NCI-H82 treated with DMSO at 0.1 percent for 48 hours (cell line): ENCODE measurements around the gene TSC2.

Source experiments
- DNase-seq: peaks from one replicate; lab custom pipeline; 2025; ENCODE audit not compliant: unreplicated experiment; lab: John Stamatoyannopoulos, UW

TSC2 gene

GRCh38 chr16:2047330-2048115 is at the start of gene TSC2, which contains the start of gene NTHL1:
Gene TSC2, plus strand, starts transcription at chr16:2047985. Its CDS starts 631 bp downstream, at chr16:2048616.
Gene NTHL1, minus strand, starts transcription at chr16:2047834. Its CDS starts 11 bp downstream, at chr16:2047823.
- peak; percentile 83 for DNase-seq

- DNase-seq, result no peak
Measured at GRCh38 chr16:1998360-1998835, 49.4 kb upstream of the TSC2 start.

DNA sequence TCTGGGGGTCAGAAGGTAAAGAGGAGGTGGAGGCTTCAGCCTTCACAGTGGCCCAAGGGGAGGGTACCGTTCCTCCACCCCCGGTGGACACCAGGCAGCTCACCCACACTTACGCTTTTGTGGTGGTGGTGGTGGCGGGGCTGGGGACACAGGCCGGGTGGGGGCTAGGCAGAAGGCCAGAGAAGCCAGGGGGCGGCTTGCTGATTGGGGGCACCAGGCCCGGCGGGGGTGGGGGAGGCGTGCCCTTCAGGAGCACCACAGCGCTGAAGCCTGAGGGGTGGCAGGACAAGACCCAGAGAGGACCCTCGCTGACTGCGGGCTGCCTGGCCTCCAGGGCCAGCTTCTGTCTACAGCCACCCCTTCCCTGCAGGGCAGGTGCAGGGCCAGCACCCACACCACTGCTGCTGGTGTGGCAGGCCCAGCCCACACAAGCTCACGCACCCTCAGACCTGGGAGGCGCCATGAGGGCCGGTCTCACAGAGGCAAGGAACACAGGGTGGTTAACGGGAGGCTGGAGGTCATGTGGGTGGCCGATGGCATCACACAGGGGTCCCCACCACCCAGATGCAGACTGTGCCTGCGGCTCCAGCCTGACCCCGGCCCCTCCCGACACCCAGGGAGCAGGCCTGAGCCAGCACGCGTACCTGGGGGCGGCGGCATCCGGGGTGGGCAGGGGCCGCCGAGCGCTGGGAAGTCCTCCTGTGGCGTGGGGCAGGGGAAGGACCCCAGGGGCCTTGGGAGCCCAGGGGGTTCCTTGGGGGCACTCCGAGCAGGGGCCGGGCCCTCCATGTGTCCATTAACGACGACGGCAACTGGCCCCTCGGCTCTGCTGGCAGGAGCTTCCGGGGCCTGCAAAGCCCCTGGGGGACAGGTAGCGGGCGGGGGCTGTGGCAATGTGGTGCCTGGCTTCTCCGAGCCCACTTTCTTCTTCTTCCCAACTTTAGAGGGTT is 48.7 kb upstream of the TSC2 start:
- DNase-seq, result no peak

DNA sequence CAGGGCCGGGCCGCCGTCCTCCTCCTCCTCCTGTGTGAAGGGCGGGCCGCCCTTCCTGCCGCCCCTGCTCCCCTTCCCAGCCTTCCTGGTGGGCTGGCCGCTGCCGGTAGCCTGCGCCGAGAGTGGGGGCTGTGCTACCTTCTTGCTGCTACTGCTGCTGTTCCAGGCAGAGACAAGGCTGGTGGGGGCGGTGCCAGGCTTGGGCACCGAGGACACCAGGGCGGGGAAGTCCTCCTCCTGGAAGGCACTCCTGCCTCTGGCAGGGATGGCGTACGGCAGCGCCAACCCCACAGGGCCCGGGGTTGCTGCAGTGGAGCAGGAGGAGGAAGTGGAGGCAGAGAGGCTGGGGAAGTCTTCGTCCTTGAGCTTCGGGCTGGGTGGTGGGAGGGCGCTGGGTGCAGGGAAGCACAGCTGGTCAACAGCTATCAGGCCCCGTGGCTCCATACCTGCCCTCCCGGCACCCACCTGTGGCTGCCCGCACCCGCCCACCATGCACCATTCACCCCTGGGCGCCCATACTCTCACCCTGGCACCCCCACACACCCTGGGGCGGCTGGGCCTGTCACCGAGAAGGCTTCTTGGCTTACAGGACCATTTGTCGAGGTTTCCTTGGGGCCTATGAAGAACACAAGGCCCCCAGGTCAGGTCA is 47.8 kb upstream of the TSC2 start:
- no peak for DNase-seq

DNA sequence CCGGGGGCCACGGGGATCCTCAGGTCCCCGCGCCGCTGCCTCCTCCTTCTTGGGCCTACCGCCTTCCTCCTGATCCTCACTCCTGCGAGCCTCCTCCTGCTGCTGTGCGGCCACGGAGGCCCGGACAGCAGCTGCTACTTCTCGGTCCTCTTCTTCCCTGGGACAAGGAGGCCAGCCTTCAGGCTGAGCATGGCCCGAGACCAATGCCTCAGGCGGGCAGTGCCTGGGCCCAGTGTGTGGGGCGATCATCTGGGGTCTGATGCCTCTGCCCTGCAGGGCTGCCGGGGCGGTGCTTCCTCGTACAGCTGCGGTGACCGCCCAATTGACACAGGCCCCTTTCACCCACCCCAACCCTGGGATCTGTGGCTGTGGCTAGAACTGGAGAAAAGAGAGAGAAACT is 46.8 kb upstream of the TSC2 start:
- no peak for DNase-seq

- DNase-seq, result no peak
Measured at GRCh38 chr16:2001456-2002355, 46.1 kb upstream of the TSC2 start.

GRCh38 chr16:2002406-2003230 is 45.2 kb upstream of the TSC2 start:
- DNase-seq, result no peak

GRCh38 chr16:2003231-2003826 is 44.5 kb upstream of the TSC2 start:
- DNase-seq, result no peak

GRCh38 chr16:2003827-2004641 is 43.8 kb upstream of the TSC2 start:
- DNase-seq, result peak; percentile 90

DNA sequence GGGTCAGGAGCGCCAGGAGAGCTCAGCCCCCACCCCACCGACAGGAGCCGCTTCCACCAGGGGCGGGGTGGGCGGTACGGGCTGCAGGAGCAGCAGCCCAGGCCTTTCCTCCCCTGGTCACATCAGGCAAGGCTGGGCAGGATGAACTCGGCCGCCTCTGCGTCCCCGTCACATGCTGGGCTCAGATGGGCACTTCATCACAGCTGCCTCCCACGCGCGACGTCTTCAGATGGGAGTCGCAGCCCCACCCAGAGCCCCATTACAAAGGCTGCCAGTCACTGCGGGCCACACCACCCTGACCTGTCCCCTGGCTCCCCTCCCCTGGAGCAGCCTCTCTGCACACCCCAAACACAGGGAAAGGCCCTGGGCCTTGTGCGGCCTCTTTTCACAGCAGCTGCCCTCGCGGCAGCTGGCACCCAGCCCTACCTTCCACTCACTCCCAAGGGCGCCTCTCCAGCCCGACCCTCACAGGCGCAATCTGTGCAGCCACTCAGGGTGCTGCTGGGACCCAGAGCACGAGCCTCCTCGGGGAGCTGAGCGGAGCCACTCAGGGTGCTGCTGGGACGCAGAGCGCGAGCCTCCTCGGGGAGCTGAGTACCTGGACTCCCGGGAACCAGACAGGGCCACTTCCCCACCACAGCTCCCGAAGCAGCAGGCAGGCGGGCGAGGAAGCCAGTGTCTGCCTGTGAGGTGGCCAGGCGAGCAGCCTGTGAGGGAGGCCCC is 42.8 kb upstream of the TSC2 start:
- DNase-seq, result no peak

DNA sequence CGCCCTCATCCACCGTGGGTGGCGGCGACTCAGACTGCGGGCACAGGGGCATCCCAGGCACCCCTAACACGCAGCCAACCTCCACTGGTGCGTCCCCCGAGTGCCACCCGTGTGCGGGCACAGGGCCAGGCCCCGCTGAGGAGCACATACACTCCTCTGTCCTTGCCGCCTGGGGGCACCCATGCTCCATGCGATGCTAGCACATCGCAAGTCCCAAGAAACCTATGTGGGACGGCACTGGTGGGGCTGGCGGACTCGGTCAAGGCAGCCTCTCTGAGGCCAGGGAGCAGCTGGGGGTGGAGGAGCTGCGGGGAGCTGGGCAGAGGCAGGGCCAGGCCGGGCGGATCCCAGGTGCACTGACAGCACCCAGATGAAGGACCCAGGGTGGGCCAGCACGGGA is 42.1 kb upstream of the TSC2 start:
- DNase-seq, result no peak

DNA sequence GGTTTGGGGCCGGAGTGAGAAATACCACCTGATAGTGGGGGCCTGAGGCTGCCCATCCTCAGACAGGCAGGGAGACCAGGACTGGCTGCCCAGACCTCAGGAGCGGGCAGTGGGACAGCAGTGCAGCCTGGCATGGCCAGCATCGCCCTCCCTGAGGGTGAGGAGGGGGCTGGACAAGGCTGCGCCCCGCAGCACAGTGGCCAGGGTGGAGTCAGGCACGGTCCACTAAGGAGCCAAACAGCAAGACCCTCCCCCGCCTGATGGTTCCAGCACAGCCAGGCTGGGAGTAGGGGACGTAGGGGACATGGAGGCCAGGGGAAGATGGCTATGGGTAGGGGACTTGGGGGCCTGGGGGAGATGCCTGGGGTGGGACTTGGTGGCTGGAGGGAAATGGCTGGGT is 41.5 kb upstream of the TSC2 start:
- no peak for DNase-seq

- DNase-seq, result no peak
Measured at GRCh38 chr16:2007081-2007836, 40.5 kb upstream of the TSC2 start.

GRCh38 chr16:2008009-2008526 is 39.7 kb upstream of the TSC2 start:
- DNase-seq, result no peak

GRCh38 chr16:2008631-2009163 is 39.1 kb upstream of the TSC2 start:
- no peak for DNase-seq

- DNase-seq, result no peak
Measured at GRCh38 chr16:2009164-2009711, 38.5 kb upstream of the TSC2 start.
